ENCODE data around the gene KATNB1. TPM values are rescaled to one million over a fixed set of nuclear protein-coding genes. Genes with fewer than 3 reads are reported as not detected.

The KATNB1 gene
- total RNA-seq, 1 donor from 2014 or later: 27.8 TPM

DNA sequence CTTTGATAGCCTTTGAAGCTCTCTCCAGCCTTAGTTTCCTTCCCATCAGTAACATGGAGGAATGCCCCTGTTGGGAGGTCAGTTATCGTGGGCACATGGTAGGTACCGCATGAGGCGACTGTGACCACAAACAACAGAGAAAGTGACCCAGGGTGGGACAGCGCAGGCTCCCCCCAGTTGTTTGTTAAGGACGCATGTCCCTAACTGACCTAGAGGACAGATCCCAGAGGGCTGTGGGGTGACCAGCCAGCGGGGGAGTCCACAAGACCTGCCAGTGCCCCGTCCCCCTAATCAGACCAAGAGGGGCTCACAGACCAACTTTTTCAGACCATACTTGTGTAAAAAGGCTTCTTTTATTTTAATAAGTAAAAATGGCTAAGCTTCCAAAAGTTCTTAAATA is 22.3 kb downstream of the KATNB1 start:
- no peak for DNase-seq

- DNase-seq: no peak
These were observed 23.0 kb downstream of the KATNB1 start for GRCh38 chr16:57758331-57759117.

DNA sequence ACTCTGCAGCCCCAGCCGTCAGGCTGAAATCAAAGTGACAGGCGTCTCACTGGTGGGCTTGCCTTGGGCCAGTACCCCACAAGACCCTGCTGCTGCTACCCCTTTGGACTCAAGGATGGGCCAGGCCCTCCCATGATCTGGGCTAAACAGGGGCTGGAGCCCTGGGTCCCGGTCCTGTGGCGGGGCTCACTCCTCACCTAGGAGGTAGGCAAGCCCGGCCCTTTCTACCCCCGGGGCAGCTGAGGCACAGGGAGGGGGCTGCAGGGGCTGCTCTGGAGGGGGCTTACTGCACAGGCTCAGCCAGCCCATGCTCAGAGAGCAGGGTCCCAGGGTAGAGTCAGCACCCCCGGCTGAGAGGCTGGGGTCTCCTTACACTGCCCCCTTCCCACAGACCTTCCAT is 23.6 kb downstream of the KATNB1 start:
- no peak for DNase-seq

GRCh38 chr16:57759541-57760356 is 24.2 kb downstream of the KATNB1 start:
- DNase-seq: no peak

DNA sequence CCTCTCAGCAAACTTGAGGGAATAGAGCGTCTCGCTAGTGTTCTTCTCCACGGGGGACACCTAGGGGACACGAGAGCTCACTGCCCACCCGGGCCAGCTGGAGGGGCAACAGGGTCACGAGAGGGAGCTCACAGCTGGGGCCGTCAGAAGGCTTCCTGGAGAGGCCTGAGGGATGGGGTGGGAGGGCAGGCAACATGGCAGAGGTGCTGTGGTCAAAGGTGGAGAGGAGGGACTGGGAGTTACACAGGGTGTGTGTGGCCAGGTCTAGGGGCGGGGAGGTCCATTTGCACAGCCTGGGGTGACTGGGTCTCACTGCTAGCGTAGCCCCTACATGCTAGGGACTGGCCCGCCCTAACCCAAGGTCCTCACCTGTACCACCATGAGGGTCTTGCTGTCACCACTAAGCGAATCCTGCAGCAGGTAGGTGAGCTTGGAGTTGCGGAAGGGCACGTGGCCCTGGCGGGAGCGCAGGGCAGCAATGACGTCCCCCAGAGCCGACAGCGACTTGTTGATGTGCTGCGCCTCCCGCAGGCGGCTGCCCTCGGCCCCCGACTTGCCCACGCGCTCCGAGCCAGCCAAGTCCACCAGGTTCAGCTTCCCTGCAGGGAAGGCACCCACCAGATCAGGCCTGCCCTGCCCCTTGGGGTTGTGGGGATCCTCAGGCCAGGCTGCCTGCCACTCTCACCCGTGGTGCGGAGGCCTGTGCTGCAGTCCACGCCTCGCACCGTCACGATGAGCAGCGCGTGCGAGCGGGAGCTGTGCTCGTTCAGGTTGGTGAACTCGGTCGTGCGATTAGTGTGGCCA is 25.0 kb downstream of the KATNB1 start:
- DNase-seq: no peak

DNA sequence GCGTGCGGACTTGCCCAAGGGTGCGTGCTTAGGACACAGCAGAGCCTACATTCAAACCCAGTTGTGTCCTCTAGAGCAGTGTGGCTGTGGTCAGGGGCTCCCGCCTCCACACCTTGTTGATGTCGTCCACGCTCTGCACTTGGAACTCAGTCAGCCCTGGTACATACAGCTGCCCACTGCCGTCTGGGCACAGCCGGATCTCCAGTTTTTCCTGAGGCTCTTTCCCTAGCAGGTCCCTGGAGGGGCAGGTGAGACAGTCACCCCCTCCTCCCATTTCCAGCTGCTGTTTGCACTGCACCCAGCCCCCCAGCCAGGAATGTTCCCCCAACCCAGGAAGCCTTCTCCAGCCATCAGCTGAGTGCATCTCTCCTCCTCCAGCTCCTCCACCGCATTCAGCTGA is 25.7 kb downstream of the KATNB1 start:
- no peak for DNase-seq

- DNase-seq: no peak
These were observed 26.4 kb downstream of the KATNB1 start for GRCh38 chr16:57761957-57762356.

DNA sequence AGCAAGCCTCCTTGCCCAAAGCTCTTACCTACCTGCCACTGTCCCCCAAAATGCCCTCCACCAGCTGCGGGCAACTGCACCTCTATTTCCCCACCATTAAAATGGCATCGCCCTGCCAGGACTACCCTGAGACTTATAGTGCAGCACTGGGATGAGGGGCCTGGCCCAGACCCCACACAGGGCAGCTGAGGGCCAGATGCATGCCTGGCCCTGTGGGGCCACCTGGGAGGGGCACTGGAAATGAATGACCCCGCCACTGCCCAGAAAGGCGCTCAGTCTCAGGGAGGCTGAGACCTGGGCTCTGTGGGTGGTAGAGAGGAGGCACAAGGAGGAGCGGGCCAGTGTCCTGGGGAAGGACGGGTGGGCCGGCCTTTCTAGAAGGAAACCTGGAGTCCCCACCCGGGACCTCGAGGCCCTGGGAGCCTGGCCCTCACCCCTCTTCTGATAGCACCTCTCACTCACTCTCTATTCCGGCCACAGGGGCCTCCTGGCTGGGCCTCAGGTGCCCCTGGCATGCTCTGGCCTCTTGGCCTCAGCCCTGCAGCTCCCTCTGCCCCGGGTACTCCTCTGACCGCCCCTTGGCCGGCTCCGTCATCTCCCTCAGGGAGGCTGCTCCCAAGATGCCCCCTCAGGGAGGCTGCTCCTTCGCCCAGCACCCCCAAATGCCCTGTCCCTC is 26.9 kb downstream of the KATNB1 start:
- no peak for DNase-seq

GRCh38 chr16:57763285-57764005 is 27.9 kb downstream of the KATNB1 start:
- DNase-seq: no peak

- DNase-seq: no peak
These were observed 28.4 kb downstream of the KATNB1 start for GRCh38 chr16:57764006-57764340.

GRCh38 chr16:57764341-57765159 is 29.0 kb downstream of the KATNB1 start:
- DNase-seq: no peak

- DNase-seq: no peak
These were observed 29.7 kb downstream of the KATNB1 start for GRCh38 chr16:57765160-57765728.

- no peak for DNase-seq
These were observed 31.3 kb downstream of the KATNB1 start for GRCh38 chr16:57766714-57767348.

DNA sequence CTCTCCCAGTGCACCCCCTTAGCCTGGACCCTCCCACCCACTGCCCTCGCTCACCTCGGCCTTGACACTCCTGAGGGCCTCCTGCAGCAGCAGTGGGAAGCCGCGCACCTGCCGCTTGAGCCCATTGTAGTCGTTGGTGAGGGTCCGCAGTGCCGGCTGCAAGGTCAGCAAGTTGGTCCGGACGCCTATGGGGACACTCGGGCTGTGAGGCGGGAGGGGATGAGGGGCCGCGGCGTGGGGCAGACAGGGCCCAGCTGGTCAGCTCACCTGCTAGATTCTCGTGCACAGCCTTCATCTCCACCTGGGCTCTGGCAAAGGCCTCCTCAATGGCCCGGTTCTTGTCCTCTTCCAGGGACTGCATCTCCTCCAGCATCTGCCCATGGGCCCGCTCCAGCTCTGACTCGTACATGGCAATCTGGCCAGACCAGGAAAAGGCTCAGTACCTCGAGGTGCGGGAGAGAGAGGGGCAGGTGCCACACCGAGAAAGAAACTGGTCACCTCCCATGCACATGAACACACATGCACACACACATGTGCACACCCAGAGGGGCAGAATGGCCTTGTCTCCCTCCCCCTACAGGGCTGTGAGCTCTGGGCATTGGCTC is 34.1 kb downstream of the KATNB1 start:
- no peak for DNase-seq

DNA sequence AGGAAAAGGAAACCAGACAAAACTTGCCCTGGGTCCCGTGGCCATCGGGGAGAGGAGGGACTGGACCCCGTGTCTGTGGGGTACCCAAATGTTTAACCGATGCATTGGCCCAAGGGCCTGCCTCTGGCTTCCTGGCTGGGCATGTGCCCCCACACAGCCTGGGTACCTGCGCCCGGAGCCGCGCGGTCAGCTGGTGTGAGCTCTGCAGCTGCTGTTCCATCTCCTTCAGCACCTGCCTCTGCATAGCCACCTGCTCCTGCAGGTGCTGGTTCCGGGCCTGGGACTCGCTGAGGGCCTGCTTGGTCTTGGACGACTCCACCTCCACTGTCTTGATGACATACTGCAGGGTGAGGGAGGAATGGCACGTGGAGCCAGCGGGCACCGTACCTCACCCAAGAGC is 34.8 kb downstream of the KATNB1 start:
- DNase-seq: no peak

DNA sequence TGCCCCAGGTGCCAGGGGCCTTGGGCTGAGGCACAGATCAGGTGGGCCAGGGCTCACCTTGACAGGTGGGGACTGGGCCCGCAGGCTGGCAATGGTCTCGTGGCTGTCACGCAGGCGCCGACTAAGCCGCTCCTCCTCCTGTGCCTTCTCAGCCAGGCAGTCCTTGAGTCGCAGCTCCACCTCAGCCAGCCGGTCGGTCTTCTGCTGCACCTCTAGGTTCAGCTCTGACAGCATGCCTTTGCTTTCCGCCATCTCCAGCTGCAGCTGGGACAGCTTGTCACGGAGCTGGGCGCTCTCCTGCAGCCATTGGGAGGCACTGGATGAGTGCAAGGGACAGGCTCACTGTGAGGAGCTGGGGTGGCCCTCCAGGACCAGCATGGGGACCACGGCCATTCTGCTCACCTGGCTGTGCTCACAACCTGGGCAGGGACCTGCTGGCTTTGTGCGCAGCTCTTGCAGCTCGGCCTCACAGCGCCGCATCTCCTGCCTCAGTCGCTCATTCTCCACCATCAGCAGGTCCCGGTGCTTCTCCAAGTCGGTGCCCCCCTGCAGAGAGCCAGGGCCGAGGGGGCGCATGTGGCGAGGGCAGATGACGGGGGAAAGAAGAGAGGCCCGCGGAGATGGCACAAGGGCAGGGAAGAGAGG is 35.7 kb downstream of the KATNB1 start:
- no peak for DNase-seq

GRCh38 chr16:57773019-57773418 is 37.4 kb downstream of the KATNB1 start:
- no peak for DNase-seq

DNA sequence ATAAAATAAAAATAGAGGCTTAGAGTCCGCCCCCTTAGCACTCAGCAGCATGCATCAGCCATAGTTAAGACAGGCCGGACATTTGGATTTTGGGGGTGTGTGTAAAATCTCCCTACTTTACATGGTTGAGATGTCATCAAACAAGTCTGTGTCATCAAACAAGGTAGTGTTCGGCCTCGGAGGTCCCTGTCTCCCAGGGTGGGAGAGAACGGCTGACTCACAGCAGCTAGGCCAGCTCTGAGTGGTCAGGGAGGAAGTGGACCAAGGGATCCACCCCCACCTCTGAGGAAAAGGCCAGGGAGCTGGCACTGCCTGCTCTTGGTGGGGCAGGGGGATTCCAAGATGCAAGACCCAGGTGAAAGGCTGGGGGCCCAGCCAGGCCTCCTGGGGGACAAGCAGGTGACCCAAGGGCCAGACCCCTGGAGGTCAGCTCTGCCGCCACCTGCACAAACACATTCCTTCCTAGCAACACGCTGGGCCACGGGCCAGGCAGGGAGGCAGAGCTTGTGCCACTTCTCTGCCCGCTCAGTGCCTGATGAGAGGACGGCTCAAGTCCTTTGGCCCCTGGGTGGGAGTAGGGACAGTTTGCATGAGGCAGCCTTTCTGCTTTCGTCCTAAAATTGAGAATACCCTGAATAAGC is 38.2 kb downstream of the KATNB1 start:
- no peak for DNase-seq

Data from occipital lobe (tissue), 2 donors.